Stimulated activated CD4-positive, alpha-beta T cell treated with anti-CD3 and anti-CD28 coated beads, Interleukin-15, amount 100 ng/mL, for 24 hours (primary cell): ENCODE data around the gene VIM.

ENCODE experiments used
- DNase-seq: peaks from one replicate; pipeline ENCODE4 v3.0.0-alpha.2; 2020

The VIM gene

DNA sequence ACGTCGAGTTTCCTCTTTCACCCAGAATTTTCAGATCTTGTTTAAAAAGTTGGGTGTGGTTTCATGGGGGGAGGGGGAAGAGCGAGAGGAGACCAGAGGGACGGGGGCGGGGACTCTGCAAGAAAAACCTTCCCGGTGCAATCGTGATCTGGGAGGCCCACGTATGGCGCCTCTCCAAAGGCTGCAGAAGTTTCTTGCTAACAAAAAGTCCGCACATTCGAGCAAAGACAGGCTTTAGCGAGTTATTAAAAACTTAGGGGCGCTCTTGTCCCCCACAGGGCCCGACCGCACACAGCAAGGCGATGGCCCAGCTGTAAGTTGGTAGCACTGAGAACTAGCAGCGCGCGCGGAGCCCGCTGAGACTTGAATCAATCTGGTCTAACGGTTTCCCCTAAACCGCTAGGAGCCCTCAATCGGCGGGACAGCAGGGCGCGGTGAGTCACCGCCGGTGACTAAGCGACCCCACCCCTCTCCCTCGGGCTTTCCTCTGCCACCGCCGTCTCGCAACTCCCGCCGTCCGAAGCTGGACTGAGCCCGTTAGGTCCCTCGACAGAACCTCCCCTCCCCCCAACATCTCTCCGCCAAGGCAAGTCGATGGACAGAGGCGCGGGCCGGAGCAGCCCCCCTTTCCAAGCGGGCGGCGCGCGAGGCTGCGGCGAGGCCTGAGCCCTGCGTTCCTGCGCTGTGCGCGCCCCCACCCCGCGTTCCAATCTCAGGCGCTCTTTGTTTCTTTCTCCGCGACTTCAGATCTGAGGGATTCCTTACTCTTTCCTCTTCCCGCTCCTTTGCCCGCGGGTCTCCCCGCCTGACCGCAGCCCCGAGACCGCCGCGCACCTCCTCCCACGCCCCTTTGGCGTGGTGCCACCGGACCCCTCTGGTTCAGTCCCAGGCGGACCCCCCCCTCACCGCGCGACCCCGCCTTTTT lies at the start of gene VIM:
TSS of gene VIM (plus strand) at position 151 of the 925 bp plus-strand sequence. CDS start 1,182 bp downstream, outside the sequence.
- DNase-seq, result peak; percentile 89

DNA sequence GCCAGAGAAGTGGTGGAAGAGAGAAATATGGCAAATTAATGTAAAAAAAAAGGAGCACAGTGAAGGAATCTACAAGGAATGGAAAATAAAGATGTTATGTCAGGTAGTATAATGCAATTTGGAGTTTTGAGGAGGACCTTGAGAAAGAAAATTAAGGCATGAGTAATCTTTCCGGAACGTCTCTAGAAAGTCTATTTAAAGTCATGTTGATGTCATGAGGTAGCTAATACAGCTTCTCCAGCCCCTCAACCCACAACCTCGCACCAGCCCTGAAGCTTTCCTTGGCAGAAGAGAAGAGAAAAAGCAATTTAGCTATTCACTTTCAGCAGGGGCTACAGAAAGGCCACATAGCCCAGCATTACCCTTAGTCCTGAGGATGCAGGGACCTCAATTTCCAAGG lies 49.0 kb upstream of the VIM start:
- no peak for DNase-seq

- no peak for DNase-seq
Observed at GRCh38 chr10:17181110-17181509, 46.9 kb upstream of the VIM start.

GRCh38 chr10:17181751-17182150 lies 46.3 kb upstream of the VIM start:
- DNase-seq, result no peak

DNA sequence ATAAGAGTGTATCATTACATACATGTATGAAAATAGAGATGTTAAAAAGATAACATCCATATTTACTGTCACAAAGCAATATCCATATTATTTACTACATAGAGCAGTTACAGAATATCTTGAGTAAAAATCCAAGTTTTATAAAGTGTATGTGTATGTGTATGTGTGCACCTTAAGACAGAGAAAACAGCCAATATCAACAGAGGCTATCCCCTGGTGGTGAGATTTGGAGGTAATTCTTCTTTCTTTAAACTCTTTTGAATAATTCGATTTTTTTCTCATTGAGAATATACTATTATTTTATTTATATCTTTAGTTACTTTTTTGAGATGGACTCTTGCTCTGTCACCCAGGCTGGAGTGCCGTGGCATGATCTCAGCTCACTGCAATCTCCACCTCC lies 44.9 kb upstream of the VIM start:
- no peak for DNase-seq

DNA sequence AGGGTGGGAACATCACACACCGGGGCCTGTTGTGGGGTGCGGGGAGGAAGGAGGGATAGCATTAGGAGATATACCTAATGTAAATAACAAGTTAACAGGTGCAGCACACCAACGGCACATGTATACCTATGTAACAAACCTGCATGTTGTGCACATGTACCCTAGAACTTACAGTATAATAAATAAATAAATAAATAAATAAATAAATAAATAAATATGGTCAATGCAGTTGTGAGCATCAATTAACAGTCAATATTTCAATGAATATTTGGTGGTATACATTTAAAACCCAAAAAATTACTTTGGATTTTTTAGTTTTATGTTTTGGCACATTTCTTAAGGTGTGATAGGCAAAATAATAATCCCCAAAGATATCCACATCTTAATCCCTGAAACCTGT lies 42.2 kb upstream of the VIM start:
- no peak for DNase-seq

DNA sequence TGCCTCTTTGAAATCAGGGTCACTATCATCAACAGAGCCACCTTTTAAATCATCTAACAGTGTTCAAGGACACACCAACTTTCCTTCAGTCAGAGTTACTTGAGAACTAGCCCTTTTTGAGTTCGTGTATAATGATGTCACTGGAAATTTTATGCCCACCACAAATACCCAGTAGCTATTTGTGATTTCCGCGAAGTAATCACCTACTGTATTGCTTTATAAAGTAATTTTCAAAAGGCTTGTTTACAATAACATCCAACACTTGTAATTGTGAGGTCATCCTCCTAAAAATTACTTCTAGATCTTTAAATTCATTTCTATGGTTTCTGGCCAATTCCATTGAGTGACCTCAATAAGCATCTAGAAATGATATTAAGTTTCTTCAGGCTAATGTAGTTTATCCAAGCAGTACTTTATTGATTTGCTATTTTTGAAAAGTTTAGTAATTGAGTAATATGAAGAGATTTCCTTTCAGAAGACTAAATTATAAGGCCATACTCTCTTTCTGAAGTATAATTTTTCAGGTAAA lies 39.3 kb upstream of the VIM start:
- no peak for DNase-seq

DNA sequence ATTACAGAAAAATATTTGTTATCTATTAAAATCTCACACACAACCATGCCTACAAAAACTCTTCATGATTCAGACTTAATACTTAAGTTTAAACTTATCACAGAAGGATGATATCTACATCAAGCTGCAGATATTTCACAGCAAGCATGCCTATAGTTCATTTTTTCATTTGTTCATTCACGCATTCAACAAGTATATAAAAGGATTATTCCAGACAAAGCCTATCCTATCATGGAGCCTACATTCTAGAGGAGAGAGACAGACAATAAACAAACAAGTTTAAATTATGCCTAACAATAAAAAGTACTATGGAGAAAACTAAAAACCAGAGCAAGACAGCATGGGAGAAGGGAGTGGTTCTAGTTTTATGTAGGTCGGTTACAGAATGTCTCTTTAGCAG lies 37.4 kb upstream of the VIM start:
- DNase-seq, result no peak

DNA sequence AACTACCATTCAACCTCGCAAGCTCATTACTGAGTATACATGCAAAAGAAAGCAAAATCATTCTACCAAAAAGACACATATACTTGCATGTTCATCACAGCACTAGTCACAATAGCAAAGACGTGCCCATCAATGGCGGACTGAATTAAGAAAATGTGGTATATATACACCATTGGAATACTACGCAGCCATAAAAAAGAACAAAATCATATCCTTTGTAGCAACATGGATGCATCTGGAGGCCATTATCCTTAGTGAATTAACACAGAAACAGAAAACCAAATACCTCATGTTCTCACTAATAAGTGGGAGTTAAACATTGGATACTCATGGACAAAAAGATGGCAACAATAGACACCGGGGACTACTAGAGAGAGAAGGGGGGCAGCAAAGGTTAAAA lies 33.0 kb upstream of the VIM start:
- no peak for DNase-seq

DNA sequence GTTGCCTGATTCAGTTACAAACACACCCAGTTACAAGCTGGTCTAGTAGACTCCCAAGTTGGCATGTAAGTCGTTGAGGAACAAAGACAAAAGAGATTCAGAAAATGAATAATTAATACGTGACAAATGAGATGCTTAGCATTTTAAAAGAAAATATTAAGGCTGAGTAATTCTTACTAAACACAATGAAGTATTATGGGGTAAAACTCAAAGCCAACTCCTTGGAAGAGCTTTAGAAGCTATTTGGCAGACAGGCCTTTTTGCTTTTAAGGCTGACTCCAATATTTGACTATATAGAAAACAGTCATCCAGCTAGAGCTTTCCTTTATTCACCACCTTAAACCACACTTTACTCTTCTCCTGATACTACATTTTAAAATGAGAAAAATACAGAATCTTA lies 32.0 kb upstream of the VIM start:
- no peak for DNase-seq

DNA sequence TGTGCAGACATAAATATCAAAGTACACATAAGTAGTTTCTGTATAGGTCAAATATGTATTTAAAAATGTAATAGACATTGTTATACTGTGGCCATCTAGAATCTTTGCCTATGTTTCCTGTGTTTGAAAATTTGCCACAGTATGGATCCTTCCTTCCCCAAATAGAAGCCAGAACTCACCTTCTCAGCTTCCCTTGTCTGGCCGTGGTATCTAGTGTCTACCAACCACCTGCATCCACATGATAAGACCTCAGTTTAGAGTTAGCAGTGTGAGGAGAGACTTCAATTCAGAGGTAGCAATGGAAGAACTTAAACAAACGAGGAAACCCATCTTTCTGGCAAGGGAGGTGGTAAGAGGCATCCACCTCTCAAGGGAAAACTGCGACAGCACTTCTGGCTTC lies 31.5 kb upstream of the VIM start:
- DNase-seq, result no peak

- no peak for DNase-seq
Observed at GRCh38 chr10:17199351-17199804, 28.7 kb upstream of the VIM start.

GRCh38 chr10:17200001-17200911 lies 27.8 kb upstream of the VIM start:
- no peak for DNase-seq

GRCh38 chr10:17200912-17201793 lies 26.9 kb upstream of the VIM start, which contains the start of gene TRDMT1:
TRDMT1 (minus strand) TSS chr10:17201672; CDS start chr10:17201634, 38 bp downstream.
- DNase-seq, result peak; percentile 89

DNA sequence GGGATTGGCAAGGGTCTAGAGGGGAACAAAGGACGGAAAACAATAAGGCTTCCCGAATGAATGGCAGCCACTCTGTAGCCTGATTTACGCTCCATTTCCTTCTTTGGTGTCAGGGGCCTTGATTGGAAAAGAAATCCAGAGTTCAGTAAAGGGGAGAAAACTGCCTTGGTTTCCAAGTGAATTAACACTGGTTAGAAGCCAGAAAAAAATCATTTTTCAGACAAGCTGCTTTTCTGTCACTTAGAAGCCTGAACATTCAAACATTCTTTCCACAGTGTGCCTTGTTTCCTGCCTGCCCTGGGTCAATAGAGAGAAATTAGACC lies 26.3 kb upstream of the VIM start:
- DNase-seq, result no peak

- DNase-seq, result no peak
Observed at GRCh38 chr10:17202506-17202905, 25.5 kb upstream of the VIM start.

DNA sequence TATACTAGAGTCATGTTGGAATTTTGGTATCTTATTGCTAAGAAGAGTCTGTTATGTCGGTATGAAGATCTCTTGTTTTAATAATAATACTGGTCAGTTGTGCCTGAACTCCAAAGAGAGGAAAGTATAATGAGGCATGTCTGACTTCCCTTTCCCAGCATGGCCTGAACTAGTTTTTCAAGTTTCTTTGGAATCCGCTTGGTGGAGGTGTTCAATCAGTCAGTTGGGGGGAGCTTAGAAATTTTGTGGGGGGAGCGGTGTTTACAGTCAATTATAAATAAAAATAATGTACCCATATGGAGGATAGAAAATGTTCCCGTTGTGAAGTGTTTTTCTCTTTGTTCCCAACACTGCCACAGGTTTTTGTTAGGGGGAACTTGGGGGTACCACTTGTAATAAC lies 25.0 kb upstream of the VIM start:
- no peak for DNase-seq

GRCh38 chr10:17203416-17203815 lies 24.6 kb upstream of the VIM start:
- DNase-seq, result no peak

DNA sequence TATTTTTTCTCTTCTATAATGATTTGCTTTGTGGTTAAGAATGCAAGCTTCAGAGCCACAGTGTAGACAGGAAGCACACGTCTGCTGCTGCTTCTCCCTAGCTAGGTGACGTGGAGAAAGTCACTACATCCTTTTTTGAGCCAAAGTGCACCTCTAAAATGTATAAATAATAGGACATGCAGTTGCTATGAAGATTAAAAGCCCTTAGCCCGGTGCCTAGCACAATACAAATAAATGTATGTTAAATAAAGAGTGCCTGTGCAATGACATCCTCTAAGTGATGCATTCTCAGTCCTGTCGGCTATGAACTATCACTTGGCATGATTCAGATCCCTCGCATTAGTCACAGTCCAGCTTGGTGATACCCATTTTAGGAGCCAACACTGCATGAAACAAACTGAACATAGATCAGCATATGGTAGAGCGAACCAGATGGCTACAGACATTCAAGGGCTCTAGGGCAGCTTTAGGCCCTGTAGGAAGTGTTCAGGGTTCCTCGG lies 21.8 kb upstream of the VIM start:
- peak; percentile 44 for DNase-seq

GRCh38 chr10:17208476-17208875 lies 19.6 kb upstream of the VIM start:
- DNase-seq, result no peak

GRCh38 chr10:17209302-17209701 lies 18.7 kb upstream of the VIM start:
- no peak for DNase-seq

DNA sequence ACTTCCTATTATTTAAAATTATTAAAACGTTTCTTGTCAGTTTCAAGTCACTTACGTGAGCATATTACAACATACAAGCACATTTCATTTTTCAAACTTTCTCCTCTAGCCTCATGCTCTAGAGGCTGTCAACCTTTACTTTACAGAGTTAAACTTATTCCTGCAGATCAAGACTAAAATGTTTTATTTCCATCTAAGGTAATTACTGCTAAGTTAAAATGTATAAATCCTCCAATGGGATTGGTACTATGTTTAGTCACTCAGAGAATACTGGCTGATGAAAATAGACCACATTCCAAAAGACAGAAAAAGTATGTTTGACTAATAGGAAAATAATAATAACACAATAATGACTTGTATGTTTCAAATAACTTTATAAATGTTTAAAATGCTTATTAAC lies 18.2 kb upstream of the VIM start:
- no peak for DNase-seq
